ENCODE measurements around the gene OR13C2.
"Not testable (repeated sequence)": the region's sequence is repeated elsewhere in the genome, so short reads cannot be mapped to it uniquely, and the experiment has no call there.

The OR13C2 gene, protein sequence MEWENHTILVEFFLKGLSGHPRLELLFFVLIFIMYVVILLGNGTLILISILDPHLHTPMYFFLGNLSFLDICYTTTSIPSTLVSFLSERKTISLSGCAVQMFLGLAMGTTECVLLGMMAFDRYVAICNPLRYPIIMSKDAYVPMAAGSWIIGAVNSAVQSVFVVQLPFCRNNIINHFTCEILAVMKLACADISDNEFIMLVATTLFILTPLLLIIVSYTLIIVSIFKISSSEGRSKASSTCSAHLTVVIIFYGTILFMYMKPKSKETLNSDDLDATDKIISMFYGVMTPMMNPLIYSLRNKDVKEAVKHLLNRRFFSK

DNA sequence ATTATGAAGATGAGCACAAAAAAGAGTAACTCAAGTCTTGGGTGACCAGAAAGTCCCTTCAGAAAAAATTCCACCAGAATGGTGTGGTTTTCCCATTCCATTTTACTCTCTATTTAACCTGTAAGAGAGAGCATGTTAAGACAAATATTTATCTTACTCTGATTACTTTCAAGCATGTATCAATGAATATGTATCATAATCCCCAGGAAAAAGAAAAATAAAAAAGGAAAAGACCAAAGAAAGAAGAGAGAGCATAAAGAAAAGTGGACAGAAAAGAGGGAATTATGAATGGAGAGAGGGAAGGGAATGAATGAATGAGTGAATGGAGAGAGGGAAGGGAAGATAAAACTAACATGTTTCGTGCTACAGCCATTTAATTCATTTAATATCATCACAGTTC lies at the start of gene OR13C2:
OR13C2 (minus strand) TSS at position 101 of the 400 bp plus-strand sequence; CDS start at position 101, 0 bp downstream.
- not testable (repeated sequence) for DNase-seq (ENCODE audit: low read depth)

GRCh38 chr9:104635456-104635855 lies 30.0 kb upstream of the OR13C2 start:
- no peak for DNase-seq (ENCODE audit: low read depth)

DNA sequence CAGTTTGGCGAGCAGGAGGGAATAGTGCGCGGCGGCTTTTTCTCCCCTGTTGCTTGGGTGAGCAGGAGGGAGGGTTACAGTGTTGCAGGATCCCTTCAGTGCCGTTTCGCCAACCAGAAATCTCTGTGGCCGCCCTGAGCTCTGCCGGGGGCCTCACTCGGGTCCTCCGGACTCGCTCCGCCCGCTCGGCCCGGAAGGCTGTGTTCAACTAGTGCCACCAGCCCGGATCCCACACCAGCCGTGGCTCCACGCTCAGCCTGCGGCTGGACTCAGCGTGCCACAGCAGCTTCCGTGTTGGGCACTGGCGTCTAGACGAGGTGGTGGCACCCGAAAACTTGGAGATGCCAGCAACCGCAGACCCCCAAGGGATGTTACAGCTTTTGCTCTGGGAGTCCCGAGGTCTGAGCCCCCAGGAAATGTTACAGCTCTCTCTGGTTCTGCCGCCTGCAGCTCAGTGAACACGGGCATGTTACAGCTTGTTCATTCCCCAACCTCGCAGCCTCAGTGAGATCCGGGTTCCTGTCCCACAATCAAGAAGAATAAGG lies 28.6 kb upstream of the OR13C2 start:
- no peak for DNase-seq (ENCODE audit: low read depth)

- not testable (repeated sequence) for DNase-seq (ENCODE audit: low read depth)
These were observed 20.5 kb upstream of the OR13C2 start for GRCh38 chr9:104625964-104626363.

DNA sequence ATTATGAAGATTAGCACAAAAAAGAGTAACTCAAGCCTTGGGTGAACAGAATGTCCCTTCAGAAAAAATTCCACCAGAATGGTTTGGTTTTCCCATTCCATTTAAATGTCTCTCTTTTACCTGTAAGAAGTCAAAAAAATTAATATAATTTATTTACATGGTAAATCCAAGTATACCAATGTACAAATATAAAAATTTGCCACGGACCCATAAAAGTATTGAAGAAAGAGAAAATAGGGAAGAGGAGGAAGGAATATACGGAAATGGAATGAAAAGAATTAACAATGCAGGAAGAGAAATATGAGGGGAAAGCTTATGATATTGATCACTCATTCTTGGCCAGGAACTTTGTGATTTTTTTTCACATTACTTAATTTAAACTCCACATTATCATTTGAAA lies 12.7 kb upstream of the OR13C2 start, which contains the start of gene OR13C9:
OR13C9 (minus strand) TSS at position 101 of the 400 bp plus-strand sequence; CDS start at position 101, 0 bp downstream.
- DNase-seq (ENCODE audit: low read depth): no peak

DNA sequence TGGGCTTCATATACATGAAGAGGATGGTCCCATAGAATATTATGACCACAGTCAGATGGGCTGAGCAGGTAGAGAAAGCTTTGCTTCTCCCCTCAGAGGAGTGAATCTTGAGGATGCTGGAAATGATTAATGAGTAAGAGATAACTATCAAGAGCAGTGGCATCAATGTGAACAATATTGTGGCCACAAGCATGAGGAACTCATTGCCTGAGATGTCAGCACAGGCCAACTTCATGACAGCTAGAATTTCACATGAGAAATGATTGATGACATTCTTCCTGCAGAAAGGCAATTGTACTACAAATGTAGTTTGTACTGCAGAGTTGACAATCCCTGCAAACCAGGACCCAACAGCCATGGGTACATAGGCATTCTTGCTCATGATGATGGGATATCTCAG lies 12.0 kb upstream of the OR13C2 start:
- no peak for DNase-seq (ENCODE audit: low read depth)

DNA sequence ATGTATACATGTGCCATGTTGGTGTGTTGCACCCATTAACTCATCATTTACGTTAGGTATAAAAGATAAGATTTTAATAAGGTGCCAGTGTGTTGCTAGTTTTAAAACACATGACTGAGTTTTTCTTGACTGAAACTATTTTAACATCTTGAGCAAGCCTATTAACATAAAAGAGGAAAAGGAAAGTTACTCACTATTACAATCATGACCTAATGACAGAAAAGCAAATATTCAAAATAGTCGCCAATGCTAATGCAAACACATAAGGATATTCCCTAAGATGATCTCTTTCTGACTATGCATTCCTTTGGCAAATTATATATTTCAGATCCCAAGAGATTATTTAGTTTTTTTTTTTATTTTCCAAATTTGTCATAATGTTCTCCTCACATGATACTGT lies 5.8 kb upstream of the OR13C2 start:
- no peak for DNase-seq (ENCODE audit: low read depth)

DNA sequence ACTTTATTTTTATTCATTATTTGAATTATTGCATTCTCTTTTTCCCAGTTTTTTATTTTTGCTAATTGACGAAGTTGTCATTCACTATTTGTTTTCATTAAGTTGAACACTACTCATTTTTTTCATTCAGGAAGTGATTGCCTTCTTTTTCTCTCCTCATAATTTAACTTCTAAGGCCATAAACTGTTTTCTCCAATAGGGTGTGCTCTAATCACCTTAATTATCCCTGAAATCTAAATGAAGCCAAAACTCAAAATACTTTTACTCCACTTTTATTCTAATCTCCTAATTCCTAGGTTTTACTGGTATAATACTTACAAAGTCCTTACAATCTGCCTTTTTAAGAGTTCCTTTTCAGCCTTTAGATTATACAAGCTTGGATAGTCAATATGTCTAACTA lies 2.9 kb upstream of the OR13C2 start:
- no peak for DNase-seq (ENCODE audit: low read depth)

DNA sequence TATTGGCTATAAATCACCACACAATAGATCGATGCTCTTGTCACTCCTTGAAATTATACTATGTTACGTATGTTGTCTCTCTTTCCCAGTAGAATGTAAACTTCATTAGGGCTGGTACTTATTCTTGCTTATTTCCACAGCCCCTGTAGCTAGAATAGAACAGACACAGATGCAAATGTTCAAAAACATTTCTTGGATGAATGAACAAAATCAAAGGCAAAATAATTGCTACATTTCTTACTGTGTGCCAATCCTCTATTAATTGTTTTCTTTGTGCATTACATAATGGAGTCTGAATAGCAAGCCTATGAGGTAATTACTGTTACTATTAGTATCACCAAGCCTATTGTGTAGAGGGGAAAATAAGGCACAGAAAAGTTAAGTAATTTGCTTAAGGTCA lies 725 bp upstream of the OR13C2 start:
- no peak for DNase-seq (ENCODE audit: low read depth)

DNA sequence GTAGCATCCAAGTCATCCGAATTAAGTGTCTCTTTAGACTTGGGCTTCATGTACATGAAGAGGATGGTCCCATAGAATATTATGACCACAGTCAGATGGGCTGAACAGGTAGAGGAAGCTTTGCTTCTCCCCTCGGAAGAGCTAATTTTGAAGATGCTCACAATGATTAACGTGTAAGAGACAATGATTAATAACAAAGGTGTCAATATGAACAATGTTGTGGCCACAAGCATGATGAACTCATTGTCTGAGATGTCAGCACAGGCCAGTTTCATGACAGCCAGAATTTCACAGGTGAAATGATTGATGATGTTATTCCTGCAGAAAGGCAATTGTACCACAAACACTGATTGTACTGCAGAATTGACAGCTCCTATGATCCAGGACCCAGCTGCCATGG lies 626 bp downstream of the OR13C2 start:
- no peak for DNase-seq (ENCODE audit: low read depth)

DNA sequence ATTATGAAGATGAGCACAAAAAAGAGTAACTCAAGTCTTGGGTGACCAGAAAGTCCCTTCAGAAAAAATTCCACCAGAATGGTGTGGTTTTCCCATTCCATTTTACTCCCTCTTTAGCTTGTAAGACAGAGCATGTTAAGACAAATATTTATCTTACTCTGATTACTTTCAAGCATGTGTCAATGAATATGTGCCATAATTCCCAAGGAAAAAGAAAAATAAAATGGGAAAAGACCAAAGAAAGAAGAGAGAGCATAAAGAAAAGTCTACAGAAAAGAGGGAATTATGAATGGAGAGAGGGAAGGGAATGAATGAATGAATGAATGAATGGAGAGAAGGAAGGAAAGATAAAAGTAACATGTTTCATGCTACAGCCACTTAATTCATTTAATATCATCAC lies 6.1 kb downstream of the OR13C2 start, which contains the start of gene OR13C5:
OR13C5 (minus strand) TSS at position 101 of the 400 bp plus-strand sequence; CDS start at position 101, 0 bp downstream.
- DNase-seq (ENCODE audit: low read depth): not testable (repeated sequence)

DNA sequence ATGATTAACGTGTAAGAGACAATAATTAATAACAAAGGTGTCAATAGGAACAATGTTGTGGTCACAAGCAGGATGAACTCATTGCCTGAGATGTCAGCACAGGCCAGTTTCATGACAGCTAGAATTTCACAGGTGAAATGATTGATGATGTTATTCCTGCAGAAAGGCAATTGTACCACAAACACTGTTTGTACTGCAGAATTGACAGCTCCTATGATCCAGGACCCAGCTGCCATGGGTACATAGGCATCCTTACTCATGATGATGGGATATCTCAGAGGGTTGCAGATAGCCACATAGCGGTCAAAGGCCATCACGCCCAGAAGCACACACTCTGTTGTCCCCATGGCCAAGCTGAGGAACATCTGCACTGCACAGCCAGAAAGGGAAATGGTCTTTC lies 6.7 kb downstream of the OR13C2 start:
- not testable (repeated sequence) for DNase-seq (ENCODE audit: low read depth)

DNA sequence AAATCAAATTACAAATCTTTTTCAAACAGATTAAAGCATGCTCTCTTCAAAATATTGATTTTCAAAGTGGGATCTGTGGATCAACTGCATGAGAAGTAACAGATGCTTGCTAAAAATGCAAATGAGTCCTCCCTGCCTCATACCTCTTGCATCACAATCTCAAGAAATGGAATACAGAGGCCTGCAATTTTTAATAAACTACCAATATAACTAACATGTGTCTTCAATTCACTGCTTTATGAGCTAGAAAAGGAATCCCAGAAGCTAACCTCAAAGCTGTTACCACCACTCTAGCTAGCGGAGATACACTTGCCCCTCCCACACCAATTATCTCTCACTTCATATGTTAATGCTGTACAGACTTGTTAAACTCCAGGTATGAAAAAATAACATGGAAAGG lies 15.8 kb downstream of the OR13C2 start:
- DNase-seq (ENCODE audit: low read depth): no peak

DNA sequence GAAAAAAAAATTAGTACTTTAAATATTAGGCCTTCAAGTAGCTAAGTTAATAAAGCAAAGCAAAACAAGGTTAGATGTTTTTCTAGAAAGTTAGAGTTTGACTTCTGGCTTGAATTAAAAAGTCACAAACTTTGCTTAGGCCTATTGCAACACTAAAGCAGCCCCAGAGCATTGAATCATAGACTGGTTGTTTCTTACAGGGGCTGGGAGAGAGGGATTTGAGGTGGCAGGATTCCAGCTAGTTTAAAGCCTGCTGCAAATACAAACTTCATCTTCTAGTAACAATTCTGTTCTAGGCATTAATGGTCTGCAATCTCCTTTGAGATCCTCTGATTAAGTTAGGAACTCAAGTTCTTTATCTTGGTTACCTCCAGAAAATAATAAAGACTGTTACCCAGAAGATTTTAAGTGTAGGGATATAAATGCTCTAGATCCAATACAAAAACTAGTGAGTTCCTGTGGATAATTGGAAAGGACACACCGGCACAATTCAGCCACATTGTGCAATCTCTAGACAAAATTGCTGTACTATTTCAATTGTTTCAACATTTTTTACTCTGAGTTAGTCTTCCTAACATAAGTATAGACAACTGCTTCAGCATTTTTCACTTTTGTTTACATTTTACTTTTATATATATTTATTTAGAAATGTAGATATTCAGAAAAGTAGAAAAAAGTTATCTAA lies 18.8 kb downstream of the OR13C2 start:
- no peak for DNase-seq (ENCODE audit: low read depth)

DNA sequence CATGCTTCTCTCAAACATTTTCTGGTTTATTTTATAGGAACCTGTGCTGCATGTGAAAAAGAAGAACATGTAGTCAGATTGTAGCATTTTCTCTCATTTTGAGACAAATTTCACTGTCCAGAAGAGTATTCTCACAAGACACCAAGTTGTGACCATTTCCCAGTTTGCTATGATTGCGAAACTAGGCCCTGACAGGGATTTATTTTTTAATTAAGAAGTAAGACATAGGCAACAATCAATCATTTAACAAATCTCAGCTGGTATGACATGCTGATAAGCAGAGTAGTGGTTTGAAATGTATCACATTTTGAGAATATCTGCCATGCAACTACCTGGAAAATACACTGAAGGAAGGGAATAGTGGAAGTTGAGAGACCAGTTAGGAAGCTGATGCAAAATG lies 24.9 kb downstream of the OR13C2 start:
- DNase-seq (ENCODE audit: low read depth): no peak

DNA sequence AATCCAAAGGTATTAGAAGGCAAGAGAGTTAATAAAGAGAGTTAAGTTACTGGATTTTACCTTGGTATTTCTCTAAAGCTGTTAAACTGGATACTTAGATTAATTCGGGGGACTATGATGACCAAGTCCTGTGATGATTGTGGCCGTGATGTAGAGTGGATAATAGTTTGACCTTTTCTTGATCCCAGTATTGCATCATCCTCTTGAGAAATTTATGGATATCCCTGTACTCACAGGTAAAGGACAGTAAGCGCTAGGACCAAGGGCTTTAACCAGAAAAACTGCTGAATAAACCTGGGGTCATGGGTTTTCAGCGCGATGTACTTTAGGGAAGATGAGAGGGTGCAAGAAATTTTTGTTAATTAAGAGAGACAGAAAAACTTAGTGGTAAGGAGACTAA lies 28.2 kb downstream of the OR13C2 start:
- DNase-seq (ENCODE audit: low read depth): no peak

DNA sequence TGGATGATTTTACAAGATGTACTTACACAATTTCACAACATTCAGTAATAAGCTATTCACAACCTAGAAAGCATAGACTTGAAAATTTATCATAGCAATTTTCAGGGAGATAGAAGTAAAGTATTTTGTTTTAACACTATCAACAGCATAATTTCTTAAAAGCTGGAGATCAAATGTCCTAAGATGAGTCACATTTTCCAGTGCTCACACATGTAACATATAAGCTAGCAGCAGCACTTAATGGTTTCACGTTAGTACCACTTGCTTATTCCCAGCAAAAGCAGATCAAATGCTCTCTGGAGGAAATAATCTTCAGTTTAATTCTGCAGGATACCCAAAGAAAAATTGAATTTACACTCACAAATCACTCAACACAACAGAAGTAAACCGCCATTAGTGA lies 30.0 kb downstream of the OR13C2 start:
- DNase-seq (ENCODE audit: low read depth): no peak

- DNase-seq (ENCODE audit: low read depth): no peak
These were observed 32.8 kb downstream of the OR13C2 start for GRCh38 chr9:104572612-104573011.

DNA sequence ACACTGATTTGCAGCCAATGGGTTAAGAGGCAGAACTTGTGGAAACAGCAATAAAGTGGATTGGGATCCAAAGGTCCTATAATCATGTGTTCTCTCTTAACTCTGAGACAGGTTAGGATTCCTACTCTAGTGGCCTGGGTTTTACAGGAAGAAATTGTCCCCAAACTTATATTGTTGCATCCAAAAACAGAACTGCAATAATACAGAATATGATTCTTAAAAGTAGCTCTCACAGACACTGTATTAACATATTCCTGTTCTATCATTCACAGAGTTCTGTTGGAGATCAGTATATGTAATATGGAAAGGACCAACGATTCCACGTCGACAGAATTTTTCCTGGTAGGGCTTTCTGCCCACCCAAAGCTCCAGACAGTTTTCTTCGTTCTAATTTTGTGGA lies 36.6 kb downstream of the OR13C2 start, which contains the start of gene OR13C8:
OR13C8 (plus strand) TSS at position 301 of the 400 bp plus-strand sequence; CDS start at position 301, 0 bp downstream.
- DNase-seq (ENCODE audit: low read depth): no peak

- DNase-seq (ENCODE audit: low read depth): no peak
These were observed 41.1 kb downstream of the OR13C2 start for GRCh38 chr9:104564358-104564757.

GRCh38 chr9:104556830-104557634 lies 48.4 kb downstream of the OR13C2 start:
- DNase-seq (ENCODE audit: low read depth): no peak

- no peak for DNase-seq (ENCODE audit: low read depth)
These were observed 49.9 kb downstream of the OR13C2 start for GRCh38 chr9:104555521-104555920.
